A204.1 (cell line): Measurements from ENCODE around the gene DGCR2.
"Not testable (repeated sequence)": the region's sequence is repeated elsewhere in the genome, so short reads cannot be mapped to it uniquely, and the experiment has no call there.

Experiments
- FAIRE-seq: peaks from 2 replicates; lab custom pipeline; 2012; peaks lifted over from hg19 to GRCh38; lab: Jason Lieb, UNC

DGCR2 gene

GRCh38 chr22:19122143-19122751 lies at the start of gene DGCR2:
Gene DGCR2, minus strand, starts transcription at chr22:19122412. Its CDS starts 206 bp downstream, at chr22:19122206.
- no peak for FAIRE-seq

- FAIRE-seq, result no peak
Measured at GRCh38 chr22:19169947-19170318, 47.7 kb upstream of the DGCR2 start.

- no peak for FAIRE-seq
Measured at GRCh38 chr22:19169002-19169946, 47.1 kb upstream of the DGCR2 start.

- no peak for FAIRE-seq
Measured at GRCh38 chr22:19168088-19168890, 46.1 kb upstream of the DGCR2 start.

GRCh38 chr22:19167106-19167869 lies 45.1 kb upstream of the DGCR2 start:
- no peak for FAIRE-seq

- no peak for FAIRE-seq
Measured at GRCh38 chr22:19166421-19166820, 44.2 kb upstream of the DGCR2 start.

- no peak for FAIRE-seq
Measured at GRCh38 chr22:19164425-19164824, 42.2 kb upstream of the DGCR2 start.

GRCh38 chr22:19158649-19159048 lies 36.4 kb upstream of the DGCR2 start:
- FAIRE-seq, result not testable (repeated sequence)

GRCh38 chr22:19156109-19156508 lies 33.9 kb upstream of the DGCR2 start:
- not testable (repeated sequence) for FAIRE-seq

GRCh38 chr22:19152942-19153883 lies 31.0 kb upstream of the DGCR2 start:
- no peak for FAIRE-seq

GRCh38 chr22:19151329-19152191 lies 29.3 kb upstream of the DGCR2 start:
- no peak for FAIRE-seq

GRCh38 chr22:19150482-19151328 lies 28.5 kb upstream of the DGCR2 start:
- no peak for FAIRE-seq

GRCh38 chr22:19149991-19150390 lies 27.8 kb upstream of the DGCR2 start, which contains the start of gene GSC2:
Gene GSC2, minus strand, starts transcription at chr22:19150292. Its CDS starts 9 bp downstream, at chr22:19150283.
- FAIRE-seq, result no peak

- FAIRE-seq, result no peak
Measured at GRCh38 chr22:19149047-19149883, 27.1 kb upstream of the DGCR2 start.

GRCh38 chr22:19148417-19149046 lies 26.3 kb upstream of the DGCR2 start:
- no peak for FAIRE-seq

GRCh38 chr22:19147195-19147780 lies 25.1 kb upstream of the DGCR2 start:
- no peak for FAIRE-seq
